Neural cell (in vitro differentiated cells): ENCODE data around the gene ARHGAP27. TPM values are rescaled to one million over a fixed set of nuclear protein-coding genes. Genes with fewer than 3 reads are reported as not detected.

ENCODE experiments used
- H2AFZ ChIP-seq: fragments of 200-600, 300-800 bp; sonication (generic), shearing (Covaris generic); 2 replicates; pipeline ENCODE4 v1.6.0; 2014; ENCODE audit warnings: low read depth, mild to moderate bottlenecking, antibody characterized with exemption, low read length, moderate library complexity
- H3F3A ChIP-seq: fragments of 200-600 bp; shearing (Covaris generic); 2 replicates; pipeline ENCODE4 v1.6.1; 2016; ENCODE audit warnings: mild to moderate bottlenecking, moderate library complexity, mixed read lengths, antibody characterized with exemption, low read length; ENCODE audit not compliant: insufficient read depth, poor library complexity, severe bottlenecking
- H3K27ac ChIP-seq: fragments of 200-600, 300-800 bp; sonication (generic), shearing (Covaris generic); 2 replicates; pipeline ENCODE4 v1.5.1; 2014; ENCODE audit warnings: mild to moderate bottlenecking, low read length, moderate library complexity
- H3K27me3 ChIP-seq: fragments of 300-800, 200-600 bp; sonication (generic), shearing (Covaris generic); 2 replicates; pipeline ENCODE4 v1.6.0; 2014; ENCODE audit warnings: mild to moderate bottlenecking, low read depth, low read length, moderate library complexity; ENCODE audit not compliant: insufficient read depth
- H3K36me3 ChIP-seq: fragments of 300-800, 200-600 bp; sonication (generic), shearing (Covaris generic); 2 replicates; pipeline ENCODE4 v1.5.1; 2014; ENCODE audit warnings: mild to moderate bottlenecking, antibody characterized with exemption, low read length, moderate library complexity; ENCODE audit not compliant: insufficient read depth
- H3K4me2 ChIP-seq: fragments of 300-800, 200-600 bp; sonication (generic), shearing (Covaris generic); 2 replicates; pipeline ENCODE4 v1.6.0; 2014; ENCODE audit warnings: mild to moderate bottlenecking, low read length
- H3K4me3 ChIP-seq: fragments of 300-800, 200-600 bp; sonication (generic), shearing (Covaris generic); 2 replicates; pipeline ENCODE4 v1.5.1; 2014; ENCODE audit warnings: mild to moderate bottlenecking, low read length, moderate library complexity
- H3K79me2 ChIP-seq: fragments of 200-600 bp; shearing (Covaris generic); replicated peaks from 2 replicates; pipeline ENCODE4 v1.6.0; 2014; ENCODE audit warnings: mild to moderate bottlenecking, low read length, moderate library complexity; ENCODE audit not compliant: insufficient read depth
- H3K9ac ChIP-seq: fragments of 300-800, 200-600 bp; sonication (generic), shearing (Covaris generic); 2 replicates; pipeline ENCODE4 v1.6.1; 2016; ENCODE audit warnings: mild to moderate bottlenecking, low read length, mixed read lengths
- H3K9me2 ChIP-seq: fragments of 200-600 bp; shearing (Covaris generic); 2 replicates; pipeline ENCODE4 v1.6.1; 2016; ENCODE audit warnings: mild to moderate bottlenecking, low read length, mixed read lengths; ENCODE audit not compliant: insufficient read depth
- H3K9me3 ChIP-seq: fragments of 200-600, 300-800 bp; sonication (generic), shearing (Covaris generic); 2 replicates; pipeline ENCODE4 v1.6.1; 2016; ENCODE audit warnings: mild to moderate bottlenecking, mixed run types, low read length, moderate library complexity, mixed read lengths
- H4K20me1 ChIP-seq: fragments of 200-600 bp; shearing (Covaris generic); 2 replicates; pipeline ENCODE4 v1.6.1; 2016; ENCODE audit warnings: mild to moderate bottlenecking, mixed run types; ENCODE audit not compliant: insufficient read depth
- CTCF ChIP-seq: fragments of 450-650 bp; IDR thresholded peaks from 2 replicates; pipeline ENCODE4 v1.5.1; 2014; ENCODE audit warnings: antibody characterized with exemption, mild to moderate bottlenecking, moderate library complexity; ENCODE audit not compliant: poor library complexity, severe bottlenecking
- EP300 ChIP-seq: fragments of 450-650 bp; conservative IDR thresholded peaks from 2 replicates; pipeline ENCODE4 v1.6.1; 2014; ENCODE audit warnings: antibody characterized with exemption, mild to moderate bottlenecking, moderate library complexity; ENCODE audit not compliant: poor library complexity, severe bottlenecking
- EZH2 ChIP-seq: fragments of 200-600, 300-800 bp; shearing (Covaris generic), sonication (generic); IDR thresholded peaks from 2 replicates; pipeline ENCODE4 v1.6.1; 2014; ENCODE audit warnings: antibody characterized with exemption, low read length, borderline replicate concordance, mild to moderate bottlenecking; ENCODE audit not compliant: insufficient read depth, poor library complexity, severe bottlenecking
- MXI1 ChIP-seq: fragments of 450-650 bp; conservative IDR thresholded peaks from 2 replicates; pipeline ENCODE4 v1.6.1; 2014; ENCODE audit warnings: antibody characterized with exemption, mild to moderate bottlenecking; ENCODE audit not compliant: poor library complexity, severe bottlenecking
- POLR2AphosphoS5 ChIP-seq: IDR thresholded peaks from 2 replicates; pipeline ENCODE4 v1.6.1; 2012
- RAD21 ChIP-seq: fragments of 450-650 bp; conservative IDR thresholded peaks from 2 replicates; pipeline ENCODE4 v1.6.1; 2014; ENCODE audit warnings: antibody characterized with exemption, mild to moderate bottlenecking, moderate library complexity
- REST ChIP-seq: IDR thresholded peaks from 2 replicates; pipeline ENCODE4 v1.6.1; 2012; ENCODE audit warnings: borderline replicate concordance
- SMC3 ChIP-seq: fragments of 450-650 bp; conservative IDR thresholded peaks from 2 replicates; pipeline ENCODE4 v1.6.1; 2014; ENCODE audit warnings: antibody characterized with exemption, mild to moderate bottlenecking, moderate library complexity; ENCODE audit not compliant: poor library complexity
- TAF1 ChIP-seq: IDR thresholded peaks from 2 replicates; pipeline ENCODE4 v1.6.1; 2012; ENCODE audit warnings: low read depth
- polyA plus RNA-seq: library from polyadenylated mRNA; depleted of rRNA; stranded (reverse); fragments of >200 nt; gene quantifications from 2 replicates; pipeline ENCODE4 v1.2.3, GENCODE V29; 2014

ARHGAP27 gene
- polyA plus RNA-seq, 1 donor from 2014 or later = 7.4 TPM

- H3K9ac ChIP-seq = no peak overlapping the region
- H3K79me2 ChIP-seq = no peaks in the 10 kb centered on the region
- no peak overlapping the region for H3K27ac ChIP-seq
- TF ChIP-seq SMC3 (no peak), REST (no peak), MXI1 (no peak), CTCF (no peak), EZH2 (no peak), TAF1 (no peak), POLR2AphosphoS5 (no peak), EP300 (no peak), RAD21 (no peak)
- no peaks in the 10 kb centered on the region for H3K27me3 ChIP-seq
- no peaks in the 10 kb centered on the region for H3F3A ChIP-seq
- H3K36me3 ChIP-seq = no peaks in the 10 kb centered on the region
- no peaks in the 10 kb centered on the region for H3K9me2 ChIP-seq
- no peaks in the 10 kb centered on the region for H3K9me3 ChIP-seq
- no peak overlapping the region for H3K4me2 ChIP-seq
- H4K20me1 ChIP-seq = no peaks in the 10 kb centered on the region
- no peak overlapping the region for H3K4me3 ChIP-seq
- H2AFZ ChIP-seq = no peak overlapping the region
Observed at GRCh38 chr17:45408611-45409421, 23.9 kb downstream of the ARHGAP27 start.

- no peaks in the 10 kb centered on the region for H4K20me1 ChIP-seq
- H3K36me3 ChIP-seq = no peaks in the 10 kb centered on the region
- no peak overlapping the region for H3K4me3 ChIP-seq
- H3K9ac ChIP-seq = no peak overlapping the region
- H3K27me3 ChIP-seq = no peaks in the 10 kb centered on the region
- H2AFZ ChIP-seq = no peak overlapping the region
- no peak overlapping the region for H3K4me2 ChIP-seq
- no peaks in the 10 kb centered on the region for H3F3A ChIP-seq
- H3K9me2 ChIP-seq = no peaks in the 10 kb centered on the region
- H3K9me3 ChIP-seq = no peaks in the 10 kb centered on the region
- H3K79me2 ChIP-seq = no peaks in the 10 kb centered on the region
- TF ChIP-seq MXI1 (no peak), RAD21 (no peak), TAF1 (no peak), REST (no peak), EZH2 (no peak), CTCF (no peak), EP300 (no peak), SMC3 (no peak), POLR2AphosphoS5 (no peak)
- no peak overlapping the region for H3K27ac ChIP-seq
Observed at GRCh38 chr17:45406107-45406506, 26.6 kb downstream of the ARHGAP27 start.
